Esophagus muscularis mucosa (tissue), 4 donors: ENCODE measurements around the gene SPAAR. TPM values are rescaled to one million over a fixed set of nuclear protein-coding genes. Genes with fewer than 3 reads are reported as not detected.

Experiments used
- DNase-seq: peaks from one replicate; pipeline ENCODE4 v3.0.0-alpha.2; 2017; ENCODE audit errors: extremely low spot score
- H3K27ac ChIP-seq, 4 donors: fragments of 200-600 bp; sonication (generic); replicated peaks in 1 of 4; 1 replicate in 3 of 4; 2 replicates in 1 of 4; pipeline ENCODE4 v1.5.1; 2016 to 2019; ENCODE audit warnings: mild to moderate bottlenecking in 1 of 4
- H3K27me3 ChIP-seq, 4 donors: fragments of 200-600 bp; sonication (generic); one replicate each; pipeline versions ENCODE4 v1.5.1 to v1.6.0; 2016 to 2019
- H3K36me3 ChIP-seq, 4 donors: fragments of 200-600 bp; sonication (generic); one replicate each; pipeline ENCODE4 v1.5.1; 2016 to 2019
- H3K4me1 ChIP-seq, 4 donors: fragments of 200-600 bp; sonication (generic); one replicate each; pipeline ENCODE4 v1.5.1; 2016 to 2019
- H3K4me3 ChIP-seq, 4 donors: fragments of 200-600 bp; sonication (generic); 1 replicate in 2 of 4; 2 replicates in 2 of 4; pipeline ENCODE4 v1.5.1; 2016 to 2019; ENCODE audit warnings: mild to moderate bottlenecking in 4 of 4, moderate library complexity in 1 of 4
- H3K9me3 ChIP-seq, 4 donors: fragments of 200-600 bp; sonication (generic); 1 replicate in 3 of 4; 2 replicates in 1 of 4; pipeline ENCODE4 v1.5.1; 2016 to 2019
- CTCF ChIP-seq, 3 experiments: fragments of 200-600 bp in 2 of 3; fragments of 450-650 bp in 1 of 3; sonication (generic) in 2 of 3; IDR thresholded peaks; one replicate each; pipeline ENCODE4 v1.5.1; 2017 to 2019; ENCODE audit warnings: antibody characterized with exemption in 3 of 3, mild to moderate bottlenecking in 2 of 3, moderate library complexity in 1 of 3
- EP300 ChIP-seq: sonication (generic); formaldehyde crosslinking; IDR thresholded peaks from one replicate; pipeline ENCODE4 v1.6.1; 2017; ENCODE audit warnings: antibody characterized with exemption
- POLR2A ChIP-seq: fragments of 450-650 bp; IDR thresholded peaks from one replicate; pipeline ENCODE4 v1.6.1; 2017; ENCODE audit warnings: antibody characterized with exemption, moderate library complexity, mild to moderate bottlenecking, low read depth
- POLR2AphosphoS5 ChIP-seq, 2 donors: sonication (generic); formaldehyde crosslinking; IDR thresholded peaks; one replicate each; pipeline ENCODE4 v1.6.1; 2017; ENCODE audit warnings: antibody characterized with exemption in 2 of 2
- WGBS: methylation state at CpG from one replicate; pipeline ENCODE4 v1.1.5; 2018; 5-methylcytosine and 5-hydroxymethylcytosine counted together
- intact Hi-C: fragments of 100-400 bp; cut with DNase I; formaldehyde crosslinking; loops from one replicate; pipeline ENCODE4 v1.15.1; 2023
- total RNA-seq, 4 donors: library from RNA; depleted of rRNA; stranded (reverse); fragments of >200 nt; gene quantifications; one replicate each; pipeline versions ENCODE4 v1.1.0 to v1.2.1, GENCODE V29; 2016

SPAAR gene
- total RNA-seq, 4 donors from 2014 or later: 2.1 to 5.7 (median 2.8) TPM

DNA sequence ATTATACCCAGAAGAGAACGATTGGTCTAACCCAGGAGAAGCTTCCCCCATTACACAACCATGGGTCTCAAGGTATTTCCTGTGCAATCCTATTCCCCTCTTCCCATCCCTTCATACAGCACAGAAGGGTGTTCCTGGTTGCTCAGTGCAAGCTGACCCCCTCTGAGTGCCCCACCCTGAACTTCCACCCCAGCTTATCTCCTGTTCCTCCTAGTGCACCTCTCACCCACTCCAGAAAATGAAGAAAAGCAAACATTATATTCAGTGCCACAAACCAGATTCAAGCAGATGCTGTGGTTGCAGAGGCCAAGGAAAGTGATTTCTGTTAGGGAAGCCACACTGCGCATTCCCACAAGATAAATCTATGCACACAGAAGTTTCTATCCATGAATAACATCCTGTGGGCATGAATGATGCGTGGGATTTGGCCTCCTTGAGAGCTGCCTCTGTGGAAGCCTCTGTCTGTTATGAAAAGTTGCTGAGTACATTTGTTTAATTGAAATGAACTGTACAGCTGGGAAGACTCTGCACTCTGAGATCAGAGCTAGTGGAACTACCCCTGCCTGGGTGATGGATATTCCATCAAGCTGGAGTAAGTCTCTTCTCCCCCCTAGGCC lies 50.9 kb downstream of the SPAAR start:
- TF ChIP-seq CTCF (IDR thresholded peaks at IDR 0.05): no peak
- TF ChIP-seq POLR2A: no peak
- TF ChIP-seq POLR2AphosphoS5 (IDR thresholded peaks at IDR 0.05): no peak
- TF ChIP-seq EP300: no peak

More for the DNA sequence above, 50.9 kb downstream of the SPAAR start:
- peaks cover 0 to 27% (median 0%) of the 10 kb centered on the region in 4 donors for H3K27me3 ChIP-seq
- no peak for DNase-seq
- no peak overlapping the region for H3K4me3 ChIP-seq
- WGBS: 81% methylated on average over 3 of the region's 3 CpGs
- H3K9me3 ChIP-seq: no peaks in the 10 kb centered on the region
- no peaks in the 10 kb centered on the region for H3K36me3 ChIP-seq
- intact Hi-C loops: no loop called here
- H3K27ac ChIP-seq: no peak overlapping the region
- peaks cover 0 to 11% (median 10%) of the 10 kb centered on the region in 4 donors for H3K4me1 ChIP-seq

Other genes starting within 250 kb of the SPAAR start
- 1 to 10 TPM; 1.3 to 3.3 (median 1.7) TPM for gene ARHGEF39, start 244.3 kb upstream of the SPAAR start, total RNA-seq
- gene CA9, start 235.6 kb upstream of the SPAAR start, total RNA-seq: 1 to 10 TPM in 1 of 4 donors, not detected in 3; 2.2 TPM
- gene TPM2, start 219.6 kb upstream of the SPAAR start, total RNA-seq: over 10,000 TPM in 3 of 4 donors, 1,000 to 10,000 TPM in 1; 8,856 to 14,576 (median 12,022) TPM
- 1,000 to 10,000 TPM in 3 of 4 donors, 100 to 1,000 TPM in 1; 934 to 1,435 (median 1,196) TPM for gene TLN1, start 177.3 kb upstream of the SPAAR start, total RNA-seq
- gene CREB3, start 176.8 kb upstream of the SPAAR start, total RNA-seq: 10 to 100 TPM; 65.6 to 97.3 (median 85.4) TPM
- 10 to 100 TPM; 44.0 to 67.8 (median 55.5) TPM for gene GBA2, start 160.3 kb upstream of the SPAAR start, total RNA-seq
- 10 to 100 TPM; 22.0 to 31.8 (median 26.8) TPM for gene RGP1, start 160.2 kb upstream of the SPAAR start, total RNA-seq
- gene MSMP, start 155.2 kb upstream of the SPAAR start, total RNA-seq: 1 to 10 TPM in 1 of 4 donors, not detected in 3; 1.3 TPM
- 10 to 100 TPM; 22.0 to 35.9 (median 29.7) TPM for gene NPR2, start 117.9 kb upstream of the SPAAR start, total RNA-seq
- 1 to 10 TPM in 1 of 4 donors, under 1 TPM in 3; 0.65 to 2.0 (median 0.83) TPM for gene SPAG8, start 97.2 kb upstream of the SPAAR start, total RNA-seq
- gene HINT2, start 94.4 kb upstream of the SPAAR start, total RNA-seq: 10 to 100 TPM; 23.4 to 32.4 (median 27.5) TPM
- gene FAM221B, start 80.8 kb upstream of the SPAAR start, total RNA-seq: not detected
- 10 to 100 TPM in 3 of 4 donors, 1 to 10 TPM in 1; 10.0 to 27.0 (median 20.3) TPM for gene TMEM8B, start 80.3 kb upstream of the SPAAR start, total RNA-seq
- gene OR13J1, start 39.1 kb upstream of the SPAAR start, total RNA-seq: not detected
- gene HRCT1, start 3.3 kb upstream of the SPAAR start, total RNA-seq: 10 to 100 TPM in 2 of 4 donors, 1 to 10 TPM in 2; 3.7 to 53.0 (median 15.6) TPM
- gene OR2S2, start 48.7 kb downstream of the SPAAR start, total RNA-seq: not detected
- gene RECK, start 127.4 kb downstream of the SPAAR start, total RNA-seq: 10 to 100 TPM; 16.6 to 24.2 (median 19.0) TPM
- 10 to 100 TPM; 51.3 to 84.9 (median 59.6) TPM for gene GLIPR2, start 227.2 kb downstream of the SPAAR start, total RNA-seq